ENCODE results near the gene ITGB3. TPM values are rescaled to one million over a fixed set of nuclear protein-coding genes. Genes with fewer than 3 reads are reported as not detected.
"Not testable (repeated sequence)": the region's sequence is repeated elsewhere in the genome, so short reads cannot be mapped to it uniquely, and the experiment has no call there.

Gene ITGB3
- total RNA-seq, 1 experiment from 2014 or later, result not detected

DNA sequence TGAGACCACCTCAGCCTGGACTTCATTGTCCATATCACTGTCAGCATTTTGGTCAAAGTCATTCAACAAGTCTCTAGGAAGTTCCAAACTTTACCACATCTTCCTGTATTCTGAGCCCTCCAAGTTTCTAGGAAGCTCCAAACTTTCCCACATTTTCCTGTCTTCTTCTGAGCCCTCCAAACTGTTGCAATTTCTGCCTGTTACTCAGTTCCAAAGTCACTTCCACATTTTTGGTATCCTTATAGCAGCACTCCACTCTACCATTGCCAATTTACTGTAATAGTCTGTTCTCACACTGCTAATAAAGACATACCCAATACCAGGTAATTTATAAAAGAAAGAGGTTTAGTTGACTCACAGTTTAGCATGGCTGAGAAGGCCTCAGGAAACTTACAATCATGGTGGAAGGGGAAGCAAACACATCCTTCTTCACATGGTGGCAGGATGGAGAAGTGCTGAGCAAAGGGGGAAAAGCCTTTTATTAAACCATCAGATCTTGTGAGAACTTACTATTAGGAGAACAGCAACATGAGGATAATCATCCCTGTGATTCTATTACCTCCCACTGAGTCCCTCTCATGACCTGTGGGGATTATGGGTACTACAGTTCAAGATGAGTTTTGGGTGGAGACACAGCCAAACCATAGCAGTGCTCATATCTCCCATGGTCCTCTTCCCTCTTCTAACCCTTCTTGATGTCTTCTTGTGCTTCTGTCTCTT is 16.1 kb downstream of the ITGB3 start:
- DNase-seq (ENCODE audit: low spot score); in situ Hi-C loops (cut with HindIII; ENCODE audit: low sequenced_read_pairs): not testable (repeated sequence)

DNA sequence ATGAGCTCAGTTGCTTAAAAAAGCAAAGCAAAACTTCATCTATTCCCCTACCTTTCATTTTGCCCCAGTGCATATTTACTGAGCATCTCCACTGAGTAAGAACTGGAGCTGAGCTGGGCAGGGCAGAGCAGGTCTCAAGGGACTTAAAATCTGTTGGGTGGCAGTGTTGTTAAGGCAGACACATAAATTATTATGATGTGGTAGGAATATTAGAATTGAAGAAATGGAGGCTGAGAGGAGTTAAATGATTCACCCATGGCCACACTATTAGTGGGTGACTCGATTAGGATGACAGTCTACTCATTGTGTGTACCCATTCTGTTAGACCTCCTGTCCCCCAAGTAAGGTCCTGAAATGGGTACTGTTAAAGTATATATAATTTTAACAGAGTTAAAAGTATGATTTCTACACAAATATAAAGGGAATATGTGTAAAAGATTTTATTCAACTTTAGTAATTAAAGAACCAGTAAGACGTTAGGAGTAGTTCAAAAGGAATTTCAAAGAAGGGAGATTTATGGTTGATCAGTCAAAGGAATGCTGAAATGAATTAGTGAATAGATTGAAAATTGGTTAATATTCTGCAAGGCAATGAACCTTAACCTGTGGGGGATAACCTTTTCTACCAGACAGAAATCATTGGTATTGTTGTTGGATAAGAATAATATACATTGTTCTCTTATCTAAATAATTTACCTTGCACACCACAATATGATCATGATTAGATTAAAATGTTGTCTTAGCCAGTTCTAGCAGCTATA is 17.5 kb downstream of the ITGB3 start:
- DNase-seq (ENCODE audit: low spot score), result no peak
- in situ Hi-C loops (cut with HindIII; ENCODE audit: low sequenced_read_pairs), result no loop called here

DNA sequence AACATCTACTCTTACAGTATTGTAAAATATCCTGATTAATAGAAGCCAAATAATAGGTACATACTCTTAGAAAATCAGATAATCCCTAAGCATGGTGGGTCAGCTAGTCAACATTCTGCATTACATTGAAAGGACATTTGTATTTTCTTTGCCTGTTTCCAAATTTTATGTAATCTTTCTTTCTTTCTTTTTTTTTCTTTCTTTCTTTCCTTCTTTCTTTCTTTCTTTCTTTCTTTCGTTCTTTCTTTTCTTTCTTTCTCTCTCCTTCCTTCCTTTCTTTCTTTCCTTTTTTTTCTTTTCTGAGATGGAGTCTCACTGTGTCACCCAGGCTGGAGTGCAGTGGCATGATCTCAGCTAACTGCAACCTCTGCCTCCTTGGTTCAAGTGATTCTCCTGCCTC is 18.9 kb downstream of the ITGB3 start:
- no peak for DNase-seq (ENCODE audit: low spot score)
- in situ Hi-C loops (cut with HindIII; ENCODE audit: low sequenced_read_pairs), result no loop called here

DNA sequence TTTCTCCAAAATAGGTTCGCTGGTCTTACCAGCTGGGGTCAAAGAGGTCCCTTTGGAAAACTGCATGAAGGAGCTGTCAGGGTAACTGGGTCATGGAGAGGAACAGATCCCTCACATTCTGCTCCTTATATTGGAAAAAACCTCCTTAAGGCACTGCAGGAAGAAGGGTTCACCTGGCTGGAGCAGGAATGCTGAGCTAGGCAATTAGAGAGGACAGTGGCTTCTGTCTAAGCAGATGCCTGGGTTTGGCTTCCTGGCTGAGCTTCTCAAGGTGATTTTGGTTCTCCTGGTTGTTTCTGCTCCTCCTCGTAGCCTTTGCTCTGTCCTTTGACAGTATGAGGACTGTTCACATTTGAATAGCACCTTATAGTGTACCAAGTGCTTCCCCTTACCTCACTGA is 19.6 kb downstream of the ITGB3 start:
- DNase-seq (ENCODE audit: low spot score), result no peak
- in situ Hi-C loops (cut with HindIII; ENCODE audit: low sequenced_read_pairs), result no loop called here

DNA sequence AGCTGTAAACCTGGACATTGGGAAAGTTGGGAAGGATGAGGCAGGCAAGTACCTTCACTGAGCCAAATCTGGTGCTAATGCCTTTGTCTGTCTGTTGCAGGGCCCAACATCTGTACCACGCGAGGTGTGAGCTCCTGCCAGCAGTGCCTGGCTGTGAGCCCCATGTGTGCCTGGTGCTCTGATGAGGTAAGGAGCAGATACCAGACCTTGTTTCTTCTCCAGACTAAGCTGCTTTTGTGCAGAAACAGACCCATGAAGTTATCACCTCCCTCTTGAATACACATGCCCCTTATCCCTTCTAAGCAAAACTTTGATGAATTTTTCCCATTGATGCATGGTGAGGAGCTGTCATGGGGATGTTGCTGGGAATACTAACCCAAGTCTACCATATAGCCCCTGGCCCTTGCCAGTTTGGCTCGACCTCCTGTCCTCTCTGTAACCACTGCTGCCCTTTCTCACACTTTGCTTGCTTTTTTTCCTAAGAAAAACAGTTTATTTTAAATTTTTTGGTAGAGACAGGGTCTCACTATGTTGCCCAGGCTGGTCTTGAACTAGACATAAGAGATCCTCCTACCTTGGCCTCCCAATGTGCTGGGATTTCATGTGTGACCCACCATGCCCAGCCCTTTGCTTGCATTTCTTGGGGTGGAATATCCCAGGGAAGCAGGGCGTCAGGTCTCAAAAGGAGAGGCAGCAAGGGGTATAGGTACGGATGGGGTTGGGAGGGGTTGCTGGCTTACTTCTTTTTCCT is 20.9 kb downstream of the ITGB3 start:
- DNase-seq (ENCODE audit: low spot score), result no peak
- in situ Hi-C loops (cut with HindIII; ENCODE audit: low sequenced_read_pairs), result no loop called here

DNA sequence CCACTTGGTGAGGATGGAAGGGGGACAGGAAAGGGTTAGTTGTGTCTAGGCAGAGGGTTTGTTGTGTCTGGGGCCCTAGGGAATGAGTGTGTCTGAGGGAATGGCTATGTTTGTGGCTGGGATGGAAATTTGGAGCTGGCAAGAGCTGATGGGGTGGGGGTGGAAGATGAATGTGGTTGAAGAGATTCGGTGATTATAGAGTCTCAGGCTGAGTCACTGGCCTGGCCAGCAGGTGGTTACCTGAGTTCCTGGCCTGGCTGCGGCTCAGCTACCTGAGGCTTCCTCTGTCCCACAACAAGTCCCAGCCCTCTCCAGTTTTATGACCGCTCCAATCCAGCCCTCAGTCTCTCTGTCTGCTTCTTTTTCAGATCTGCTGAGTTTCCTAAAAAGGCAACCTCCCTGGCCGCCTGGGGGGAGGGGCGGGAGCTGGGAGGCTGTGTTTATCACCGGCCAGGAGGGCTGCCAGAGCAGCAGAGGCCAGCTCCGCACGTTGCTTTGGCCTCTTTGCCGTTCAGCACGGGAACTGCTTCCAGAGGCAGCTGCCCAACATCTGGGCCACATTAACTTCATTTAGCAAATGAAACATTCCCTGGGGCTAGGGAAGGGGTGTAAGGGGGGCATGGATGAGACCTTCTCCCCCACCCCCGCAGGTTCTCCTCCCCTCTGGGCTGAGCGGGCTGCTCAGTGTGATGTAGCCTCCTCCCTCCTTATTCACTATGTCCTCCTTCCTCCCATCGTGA is 21.8 kb downstream of the ITGB3 start:
- DNase-seq (ENCODE audit: low spot score), result no peak
- in situ Hi-C loops (cut with HindIII; ENCODE audit: low sequenced_read_pairs), result no loop called here

DNA sequence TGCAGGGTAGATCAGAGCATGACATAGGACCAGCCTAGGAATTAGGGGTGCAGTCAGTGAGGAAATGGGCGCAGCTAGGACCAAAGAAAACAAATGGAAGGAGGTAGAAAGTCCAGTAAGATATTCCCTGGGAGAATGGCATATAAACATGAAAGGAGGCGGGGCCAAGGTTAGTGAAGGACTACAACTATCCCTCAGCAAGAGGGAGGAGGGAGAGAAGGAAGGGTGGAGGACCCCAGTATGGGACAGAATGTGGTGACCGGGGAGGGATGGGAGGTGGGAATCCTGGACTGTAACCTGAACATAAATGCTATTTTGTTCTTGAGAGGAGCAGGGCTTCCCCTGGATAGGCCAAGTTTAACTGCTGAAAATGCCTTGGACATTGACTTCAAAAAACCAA is 22.8 kb downstream of the ITGB3 start:
- DNase-seq (ENCODE audit: low spot score), result no peak
- in situ Hi-C loops (cut with HindIII; ENCODE audit: low sequenced_read_pairs), result no loop called here

DNA sequence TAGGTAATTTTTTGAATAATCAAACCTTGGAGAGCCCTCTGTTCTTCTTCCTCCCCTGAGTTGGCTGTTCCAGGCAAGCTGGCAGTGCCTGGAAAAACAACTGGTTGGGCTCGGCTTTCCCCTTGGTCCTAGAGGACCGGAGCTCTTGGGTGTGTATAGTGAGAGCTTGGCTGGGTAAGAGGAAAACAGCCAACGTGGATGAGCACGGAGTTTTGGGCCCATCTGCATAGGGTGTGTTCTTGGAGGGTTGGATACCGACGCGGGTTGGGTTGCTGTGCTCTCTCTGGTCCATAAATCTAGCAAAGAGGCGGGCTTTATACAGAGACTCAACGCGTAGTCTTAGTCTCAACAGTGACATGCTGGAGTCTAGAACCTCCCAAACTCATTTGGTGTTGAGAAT is 23.2 kb downstream of the ITGB3 start:
- DNase-seq (ENCODE audit: low spot score), result no peak
- in situ Hi-C loops (cut with HindIII; ENCODE audit: low sequenced_read_pairs), result no loop called here

DNA sequence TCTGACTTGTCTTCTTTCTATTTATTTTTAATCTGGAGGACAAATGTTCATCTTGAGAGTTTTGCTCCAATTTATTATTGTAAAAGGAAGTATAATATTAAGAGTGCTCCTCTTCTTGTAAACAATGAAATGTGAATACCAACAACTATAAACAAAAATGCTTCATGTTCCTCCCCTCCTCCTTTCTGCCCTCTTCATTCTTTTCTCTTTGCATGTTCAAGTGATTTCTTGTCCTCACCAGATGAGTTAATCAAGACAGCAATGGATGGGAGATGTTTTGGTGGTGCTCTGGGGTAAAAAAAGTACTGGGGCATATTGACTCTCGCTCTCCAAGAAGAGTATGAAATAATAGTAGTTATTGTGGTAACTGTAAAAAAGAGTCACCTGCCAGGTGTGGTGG is 24.3 kb downstream of the ITGB3 start:
- in situ Hi-C loops (cut with HindIII; ENCODE audit: low sequenced_read_pairs), result no loop called here
- DNase-seq (ENCODE audit: low spot score), result no peak

DNA sequence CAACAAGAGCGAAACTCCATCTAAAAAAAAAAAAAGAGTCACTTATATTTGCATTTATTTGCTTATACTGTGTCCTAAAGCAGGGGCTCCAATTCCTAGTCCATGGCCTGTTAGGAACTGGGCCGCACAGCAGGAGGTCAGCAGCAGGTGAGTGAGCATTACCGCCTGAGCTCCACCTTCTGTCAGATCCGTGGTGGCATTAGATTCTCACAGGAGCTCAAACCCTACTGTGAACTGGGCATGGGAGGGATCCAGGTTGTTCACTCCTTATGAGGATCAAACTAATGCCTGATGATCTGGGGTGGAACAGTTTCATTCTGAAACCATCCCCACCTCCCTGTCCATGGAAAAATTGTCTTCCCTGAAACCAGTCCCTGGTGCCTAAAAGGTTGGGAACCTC is 24.9 kb downstream of the ITGB3 start:
- DNase-seq (ENCODE audit: low spot score), result peak; percentile 19

DNA sequence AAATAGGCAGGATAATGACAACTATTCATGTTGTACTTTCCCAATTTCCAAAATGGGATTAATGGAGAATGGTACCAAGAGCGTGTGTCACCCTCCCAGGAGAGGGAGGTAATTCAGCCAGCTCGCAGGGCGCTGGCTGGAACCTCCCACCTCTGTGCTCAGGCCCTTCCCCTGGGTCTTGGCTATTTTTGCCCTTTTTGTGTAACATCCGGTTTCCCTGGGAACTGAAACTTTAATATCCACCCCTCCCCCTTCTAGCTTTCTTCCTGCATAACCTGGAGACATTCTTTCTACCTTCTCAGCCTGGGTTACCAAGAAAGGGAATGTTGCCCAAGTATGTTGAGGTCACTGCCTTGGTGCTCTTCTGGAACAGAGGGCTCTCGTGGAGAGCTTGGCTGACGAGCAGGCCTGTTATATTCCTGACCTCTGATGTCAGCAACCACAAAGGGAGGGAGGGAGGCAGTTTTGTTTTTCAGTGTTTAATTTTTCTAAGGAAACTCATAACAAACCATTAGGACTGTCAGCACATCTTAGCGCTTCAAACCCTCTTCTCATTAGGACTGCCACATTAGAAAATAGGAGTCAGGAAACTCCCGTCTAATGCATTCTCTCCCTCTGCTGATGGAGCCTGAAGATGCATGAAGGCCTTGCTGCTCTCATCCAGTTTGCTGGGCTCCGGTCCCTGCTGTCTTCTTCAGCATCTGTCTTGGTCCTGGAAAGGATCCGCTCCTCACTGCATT is 25.6 kb downstream of the ITGB3 start:
- DNase-seq (ENCODE audit: low spot score), result no peak
- in situ Hi-C loops (cut with HindIII; ENCODE audit: low sequenced_read_pairs), result no loop called here

More for the DNA sequence above, 24.9 kb downstream of the ITGB3 start:
- in situ Hi-C loops (cut with HindIII; ENCODE audit: low sequenced_read_pairs), result no loop called here

DNA sequence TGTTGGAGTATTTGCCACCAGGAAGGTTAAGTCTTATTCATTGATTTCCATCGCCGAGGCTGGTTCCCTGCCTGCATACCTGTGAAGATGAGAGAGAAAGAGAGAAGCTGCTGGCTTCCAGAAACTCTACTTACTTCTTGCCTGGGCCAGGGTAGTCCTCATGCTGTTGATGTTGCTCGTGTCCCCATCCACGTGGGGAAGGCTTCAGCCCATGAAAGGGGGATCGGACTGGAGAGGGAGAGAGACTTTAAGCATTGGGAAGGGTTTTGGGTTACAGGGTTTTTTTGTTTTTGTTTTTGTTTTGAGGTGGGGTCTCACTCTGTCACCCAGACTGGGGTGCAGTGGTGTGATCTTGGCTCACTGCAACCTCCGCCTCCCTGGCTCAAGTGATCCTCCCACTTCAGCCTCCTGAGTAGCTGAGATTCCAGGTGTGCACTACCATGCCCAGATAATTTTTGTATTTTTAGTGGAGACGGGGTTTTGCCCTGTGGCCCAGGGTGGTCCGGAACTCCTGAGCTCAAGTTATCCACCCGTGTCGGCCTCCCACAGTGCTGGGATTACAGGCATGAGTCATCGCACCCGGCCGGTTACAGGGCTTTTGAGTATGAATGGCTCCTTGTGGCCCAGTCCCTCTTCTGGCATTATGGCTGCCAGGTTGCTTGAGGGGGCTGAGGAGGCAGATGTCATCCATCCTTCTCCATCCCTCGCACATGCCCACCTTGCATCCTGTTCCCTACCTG is 26.6 kb downstream of the ITGB3 start:
- no peak for DNase-seq (ENCODE audit: low spot score)
- in situ Hi-C loops (cut with HindIII; ENCODE audit: low sequenced_read_pairs), result no loop called here

DNA sequence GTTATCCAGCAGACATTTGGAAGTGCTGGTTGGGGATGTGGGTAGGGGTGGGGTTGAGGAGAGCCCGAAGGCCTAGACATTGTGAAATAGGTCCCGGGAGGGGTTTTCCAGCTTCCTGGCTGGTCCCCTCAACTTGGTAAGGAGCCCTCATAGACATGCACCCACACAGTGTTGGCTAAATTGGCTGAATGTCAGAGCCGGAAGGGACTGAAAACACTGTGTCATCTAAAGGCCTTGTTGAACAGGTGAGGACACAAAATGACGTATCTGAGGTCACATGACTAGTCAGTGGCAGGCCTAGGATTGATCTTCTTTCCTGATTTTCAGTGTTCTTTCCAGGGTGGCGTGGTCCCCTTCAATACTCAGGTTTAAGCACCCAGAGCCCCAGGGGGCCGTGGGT is 27.6 kb downstream of the ITGB3 start:
- DNase-seq (ENCODE audit: low spot score), result no peak

DNA sequence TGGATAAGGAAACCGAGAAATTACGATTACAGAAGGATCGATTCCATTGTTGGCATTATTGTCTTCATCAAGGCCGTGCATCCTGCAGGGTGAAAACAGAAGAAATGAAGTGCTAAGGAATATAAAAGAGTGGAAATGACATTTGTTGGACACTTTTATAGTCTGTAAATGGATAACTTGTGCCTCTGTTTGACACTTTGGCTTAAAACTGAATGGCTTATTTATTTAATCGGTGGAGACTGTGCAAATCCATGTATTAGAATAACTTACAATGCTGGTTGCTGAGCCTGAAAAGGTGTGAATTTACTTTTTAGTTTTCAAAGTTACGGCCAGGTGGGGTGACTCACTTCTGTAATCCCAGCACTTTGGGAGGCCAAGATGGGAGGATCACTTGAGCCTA is 31.4 kb downstream of the ITGB3 start:
- no peak for DNase-seq (ENCODE audit: low spot score)
- in situ Hi-C loops (cut with HindIII; ENCODE audit: low sequenced_read_pairs), result no loop called here

More for the DNA sequence above, 27.6 kb downstream of the ITGB3 start:
- in situ Hi-C loops (cut with HindIII; ENCODE audit: low sequenced_read_pairs), result no loop called here

DNA sequence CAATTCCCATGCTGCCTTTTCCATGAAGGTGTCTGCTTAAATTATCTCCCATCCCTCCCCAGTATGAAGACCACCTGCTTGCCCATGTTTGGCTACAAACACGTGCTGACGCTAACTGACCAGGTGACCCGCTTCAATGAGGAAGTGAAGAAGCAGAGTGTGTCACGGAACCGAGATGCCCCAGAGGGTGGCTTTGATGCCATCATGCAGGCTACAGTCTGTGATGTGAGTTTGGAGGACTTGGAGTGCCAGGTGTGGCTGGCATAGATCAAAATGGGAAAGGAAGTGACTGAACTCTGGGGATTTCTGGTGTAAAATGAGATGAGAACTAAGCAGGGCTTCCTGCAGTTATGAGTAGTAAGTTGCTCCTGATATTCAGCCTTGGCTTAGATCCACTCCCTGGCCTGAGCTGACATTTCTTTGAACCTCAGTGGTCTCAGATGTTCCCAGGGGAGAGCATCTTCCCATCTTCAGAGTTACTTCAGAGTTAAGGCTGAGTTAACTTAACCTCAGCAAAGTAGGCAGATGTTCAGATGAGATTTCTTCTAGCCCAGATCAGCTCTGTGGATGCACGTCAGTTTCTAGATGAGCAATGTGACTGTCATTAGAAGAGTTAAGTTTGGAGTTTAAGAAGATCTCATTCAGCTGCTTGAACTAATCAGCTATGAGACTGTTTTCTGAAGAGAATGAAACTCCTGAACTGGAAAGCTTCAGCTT is 32.7 kb downstream of the ITGB3 start:
- in situ Hi-C loops (cut with HindIII; ENCODE audit: low sequenced_read_pairs), result no loop called here
- DNase-seq (ENCODE audit: low spot score), result no peak

DNA sequence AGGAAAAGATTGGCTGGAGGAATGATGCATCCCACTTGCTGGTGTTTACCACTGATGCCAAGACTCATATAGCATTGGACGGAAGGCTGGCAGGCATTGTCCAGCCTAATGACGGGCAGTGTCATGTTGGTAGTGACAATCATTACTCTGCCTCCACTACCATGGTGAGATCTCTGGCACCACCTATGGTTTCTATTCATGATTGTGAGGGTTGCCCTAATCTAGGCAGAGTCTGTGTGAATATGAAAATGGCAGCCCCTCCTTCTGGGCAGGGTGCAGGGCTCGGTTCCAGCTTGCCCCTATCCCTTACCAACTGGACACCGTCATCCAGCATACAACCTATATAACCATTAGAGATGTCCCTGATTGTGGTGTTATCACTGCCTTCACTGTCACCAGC is 33.4 kb downstream of the ITGB3 start:
- in situ Hi-C loops (cut with HindIII; ENCODE audit: low sequenced_read_pairs), result no loop called here
- no peak for DNase-seq (ENCODE audit: low spot score)

DNA sequence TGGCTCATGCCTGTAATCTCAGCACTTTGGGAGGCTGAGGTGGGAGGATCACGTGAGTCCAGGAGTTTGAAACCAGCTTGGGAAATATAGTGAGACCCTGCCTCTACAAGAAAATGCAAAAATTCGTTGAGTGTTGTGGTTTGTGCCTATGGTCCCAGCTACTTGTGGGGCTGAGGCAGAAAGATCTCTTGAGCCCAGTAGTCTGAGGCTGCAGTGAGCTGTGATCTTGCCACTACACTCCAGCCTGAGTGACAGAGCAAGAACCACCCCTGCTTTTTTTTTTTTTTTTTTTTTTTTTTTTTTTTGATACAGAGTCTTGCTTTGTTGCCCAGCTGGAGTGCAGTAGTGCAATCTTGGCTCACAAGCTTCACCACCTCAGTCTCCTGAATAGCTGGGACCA is 34.0 kb downstream of the ITGB3 start:
- in situ Hi-C loops (cut with HindIII; ENCODE audit: low sequenced_read_pairs), result no loop called here
- DNase-seq (ENCODE audit: low spot score), result no peak

Measured in G401 (cell line).